Liver (tissue), 9 donors: ENCODE data around the gene KDM2A. TPM values are rescaled to one million over a fixed set of nuclear protein-coding genes. Genes with fewer than 3 reads are reported as not detected.

Experiments
- DNase-seq: peaks from one replicate; pipeline ENCODE4 v3.0.0-alpha.2; 2017; ENCODE audit warnings: low spot score
- H3K27ac ChIP-seq, 2 donors: one replicate each; pipeline ENCODE4 v1.7.0; 2013; ENCODE audit warnings: inconsistent platforms in 2 of 2, low read length in 2 of 2, control low read depth in 1 of 2, low read depth in 1 of 2, mild to moderate bottlenecking in 1 of 2
- H3K27me3 ChIP-seq, 4 donors: one replicate each; pipeline versions ENCODE4 v1.6.1 to v1.7.0; 2013; ENCODE audit warnings: low read length in 3 of 4, inconsistent platforms in 1 of 4, mild to moderate bottlenecking in 1 of 4, moderate library complexity in 1 of 4; ENCODE audit not compliant: control insufficient read depth in 4 of 4, insufficient read depth in 4 of 4
- H3K36me3 ChIP-seq, 4 donors: one replicate each; pipeline versions ENCODE4 v1.6.1 to v1.7.0; 2013; ENCODE audit warnings: low read length in 3 of 4, mild to moderate bottlenecking in 3 of 4, low read depth in 1 of 4, moderate library complexity in 1 of 4; ENCODE audit not compliant: control insufficient read depth in 4 of 4, insufficient read depth in 3 of 4
- H3K4me1 ChIP-seq, 4 donors: one replicate each; pipeline versions ENCODE4 v1.6.1 to v1.7.0; 2013; ENCODE audit warnings: low read length in 3 of 4, mild to moderate bottlenecking in 3 of 4, moderate library complexity in 1 of 4; ENCODE audit not compliant: control insufficient read depth in 4 of 4, insufficient read depth in 4 of 4
- H3K4me3 ChIP-seq, 3 donors: one replicate each; pipeline versions ENCODE4 v1.6.1 to v1.7.0; 2013; ENCODE audit warnings: low read length in 3 of 3, control low read depth in 1 of 3, low read depth in 1 of 3, mild to moderate bottlenecking in 1 of 3
- H3K9ac ChIP-seq, 2 donors: one replicate each; pipeline ENCODE4 v1.7.0; 2013; ENCODE audit warnings: low read length in 2 of 2, mild to moderate bottlenecking in 2 of 2, moderate library complexity in 2 of 2, control low read depth in 1 of 2, low read depth in 1 of 2
- H3K9me3 ChIP-seq, 4 donors: one replicate each; pipeline versions ENCODE4 v1.6.1 to v1.7.0; 2013; ENCODE audit warnings: low read length in 3 of 4; ENCODE audit not compliant: control insufficient read depth in 4 of 4
- ATF3 ChIP-seq: IDR thresholded peaks from 2 replicates; pipeline ENCODE4 v1.6.1; 2016; ENCODE audit warnings: antibody characterized with exemption
- CTCF ChIP-seq: fragments of 150-350 bp; IDR thresholded peaks from 2 replicates; pipeline ENCODE4 v1.5.1; 2017; ENCODE audit warnings: improper control_type of control experiment, low read depth, low read length; ENCODE audit not compliant: missing input control
- EGR1 ChIP-seq, 2 donors: IDR thresholded peaks; 2 replicates each; pipeline ENCODE4 v1.6.1; 2016 to 2018; ENCODE audit warnings: antibody characterized with exemption in 2 of 2, low read depth in 2 of 2
- FOXA1 ChIP-seq: IDR thresholded peaks from 2 replicates; pipeline ENCODE4 v1.6.1; 2016; ENCODE audit warnings: antibody characterized with exemption
- FOXA2 ChIP-seq: IDR thresholded peaks from 2 replicates; pipeline ENCODE4 v1.6.1; 2016; ENCODE audit warnings: antibody characterized with exemption
- GABPA ChIP-seq, 2 donors: IDR thresholded peaks in 1 of 2; conservative IDR thresholded peaks in 1 of 2; 2 replicates each; pipeline ENCODE4 v1.6.1; 2016; ENCODE audit warnings: antibody characterized with exemption in 2 of 2, mild to moderate bottlenecking in 1 of 2, moderate library complexity in 1 of 2
- HNF4A ChIP-seq, 2 donors: conservative IDR thresholded peaks; 2 replicates each; pipeline ENCODE4 v1.6.1; 2016; ENCODE audit warnings: antibody characterized with exemption in 2 of 2, mild to moderate bottlenecking in 2 of 2
- HNF4G ChIP-seq: IDR thresholded peaks from 2 replicates; pipeline ENCODE4 v1.6.1; 2016; ENCODE audit warnings: antibody characterized with exemption
- JUND ChIP-seq, 2 donors: IDR thresholded peaks; 2 replicates each; pipeline ENCODE4 v1.6.1; 2016; ENCODE audit warnings: antibody characterized with exemption in 2 of 2
- MAX ChIP-seq: IDR thresholded peaks from 2 replicates; pipeline ENCODE4 v1.6.1; 2016; ENCODE audit warnings: antibody characterized with exemption
- NR2F2 ChIP-seq: IDR thresholded peaks from 2 replicates; pipeline ENCODE4 v1.6.1; 2016; ENCODE audit warnings: antibody characterized with exemption
- RAD21 ChIP-seq, 2 donors: IDR thresholded peaks; 2 replicates each; pipeline ENCODE4 v1.6.1; 2016; ENCODE audit warnings: antibody characterized with exemption in 2 of 2, mild to moderate bottlenecking in 2 of 2
- REST ChIP-seq: IDR thresholded peaks from 2 replicates; pipeline ENCODE4 v1.6.1; 2016; ENCODE audit warnings: antibody characterized with exemption, mild to moderate bottlenecking
- RXRA ChIP-seq, 2 donors: IDR thresholded peaks; 2 replicates each; pipeline ENCODE4 v1.6.1; 2017 to 2018; ENCODE audit warnings: antibody characterized with exemption in 2 of 2, mild to moderate bottlenecking in 1 of 2
- SP1 ChIP-seq: IDR thresholded peaks from 2 replicates; pipeline ENCODE4 v1.6.1; 2018; ENCODE audit warnings: antibody characterized with exemption, mild to moderate bottlenecking
- TAF1 ChIP-seq: conservative IDR thresholded peaks from 2 replicates; pipeline ENCODE4 v1.6.1; 2016; ENCODE audit warnings: antibody characterized with exemption, mild to moderate bottlenecking
- YY1 ChIP-seq: IDR thresholded peaks from 2 replicates; pipeline ENCODE4 v1.6.1; 2016; ENCODE audit warnings: antibody characterized with exemption, mild to moderate bottlenecking
- ZBTB33 ChIP-seq: IDR thresholded peaks from 2 replicates; pipeline ENCODE4 v1.6.1; 2016; ENCODE audit warnings: antibody characterized with exemption
- WGBS: extraction: QIAGEN DNeasy Blood & Tissue Kit; methylation state at CpG from one replicate; pipeline ENCODE4 v1.1.7; 2013; 5-methylcytosine and 5-hydroxymethylcytosine counted together
- polyA plus RNA-seq, 2 donors: library from polyadenylated mRNA; stranded (reverse) in 1 of 2; unstranded in 1 of 2; fragments of 200-250 nt in 1 of 2; fragments of >200 nt in 1 of 2; fragmentation: Nextera tagmentation in 1 of 2; extraction: Ambion mirVana in 1 of 2; gene quantifications; one replicate each; pipeline versions ENCODE4 v1.2.1 to v1.2.3, GENCODE V29; 2013 to 2015
- total RNA-seq, 2 donors: library from RNA; depleted of rRNA; stranded (reverse); fragments of >200 nt; gene quantifications; one replicate each; pipeline ENCODE4 v1.2.3, GENCODE V29; 2014
- donor health status: healthy.
- donor health status: healthy.
- donor health status: healthy.
- donor health status: healthy.
- donor health status: healthy.

The KDM2A gene
- total and polyA plus RNA-seq, 4 donors: 8.3 to 44.9 (median 22.4) TPM

DNA sequence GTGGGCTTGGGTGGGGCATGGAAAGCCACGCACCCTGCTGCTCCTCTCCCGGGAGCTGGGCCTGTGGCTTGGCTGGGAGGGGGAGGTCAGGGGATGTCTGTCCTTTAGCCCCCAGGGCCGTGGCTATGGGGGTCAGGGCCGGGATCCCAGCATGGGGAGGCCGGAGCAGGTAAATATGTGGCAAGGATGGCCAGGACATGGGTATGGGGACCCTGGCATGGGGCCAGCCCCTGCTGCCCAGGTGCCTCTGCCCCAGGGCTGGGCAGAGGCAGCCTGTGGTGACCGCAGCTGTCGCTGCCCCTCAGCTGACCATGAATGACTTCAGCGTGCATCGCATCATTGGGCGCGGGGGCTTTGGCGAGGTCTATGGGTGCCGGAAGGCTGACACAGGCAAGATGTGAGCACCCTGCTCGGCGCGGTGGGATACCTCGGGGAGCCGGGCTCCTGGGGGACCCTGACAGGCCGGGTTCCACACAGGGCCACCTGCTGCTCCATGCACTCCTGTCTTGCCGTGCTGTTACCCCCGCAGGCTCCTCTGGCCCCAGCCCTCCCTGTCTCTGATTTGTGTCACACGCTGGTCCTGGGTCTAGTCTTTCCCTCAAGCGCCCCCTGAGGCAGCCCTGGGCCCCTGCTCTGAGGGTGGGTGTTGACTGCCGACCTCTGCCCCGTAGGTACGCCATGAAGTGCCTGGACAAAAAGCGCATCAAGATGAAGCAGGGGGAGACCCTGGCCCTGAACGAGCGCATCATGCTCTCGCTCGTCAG, 161.9 kb downstream of the KDM2A start:
- Histone ChIP-seq H3K27ac (no peak overlapping the region), H3K36me3 (peaks cover 21 to 55% (median 32%) of the 10 kb centered on the region in 4 donors), H3K9ac (no peak overlapping the region), H3K27me3 (no peaks in the 10 kb centered on the region), H3K4me3 (no peak overlapping the region), H3K4me1 (peaks cover 2 to 20% (median 5%) of the 10 kb centered on the region in 4 donors), H3K9me3 (no peaks in the 10 kb centered on the region)
- WGBS: 95% methylated on average over 31 of the region's 31 CpGs
- no peak for DNase-seq
- TF ChIP-seq TAF1: no peak
- TF ChIP-seq FOXA1: no peak
- no peak for TF ChIP-seq ZBTB33
- no peak for TF ChIP-seq ATF3
- TF ChIP-seq FOXA2: no peak
- no peak for TF ChIP-seq JUND (IDR thresholded peaks at IDR 0.05)
- TF ChIP-seq EGR1 (IDR thresholded peaks at IDR 0.05; ENCODE audit: low read depth in 2 of 2): no peak
- no peak for TF ChIP-seq HNF4G
- no peak for TF ChIP-seq YY1
- TF ChIP-seq REST: no peak
- no peak for TF ChIP-seq NR2F2
- TF ChIP-seq CTCF: no peak
- no peak for TF ChIP-seq RAD21 (IDR thresholded peaks at IDR 0.05)
- no peak for TF ChIP-seq RXRA (IDR thresholded peaks at IDR 0.05)
- TF ChIP-seq SP1: no peak
- TF ChIP-seq MAX: no peak
- TF ChIP-seq GABPA (IDR thresholded peaks at IDR 0.05 in 1 of 2, conservative IDR thresholded peaks at IDR 0.05 in 1 of 2): no peak
- no peak for TF ChIP-seq HNF4A (conservative IDR thresholded peaks at IDR 0.05)
